NCI-H2081 treated with DMSO at 0.1 percent for 48 hours (cell line): ENCODE data around the gene RRAS2.
"Not testable (repeated sequence)": the region's sequence is repeated elsewhere in the genome, so short reads cannot be mapped to it uniquely, and the experiment has no call there.

Source experiments
- DNase-seq: peaks from one replicate; lab custom pipeline; 2025; lab: John Stamatoyannopoulos, UW

Gene RRAS2

GRCh38 chr11:14358729-14359439 lies at the start of gene RRAS2:
Gene RRAS2 (minus strand): TSS chr11:14359183. CDS start chr11:14358870, 313 bp downstream.
- DNase-seq, result no peak

- DNase-seq, result no peak
These were observed 49.6 kb upstream of the RRAS2 start for GRCh38 chr11:14408612-14409011.

- not testable (repeated sequence) for DNase-seq
These were observed 47.1 kb upstream of the RRAS2 start for GRCh38 chr11:14406116-14406515.

GRCh38 chr11:14403528-14403927 lies 44.5 kb upstream of the RRAS2 start:
- DNase-seq, result not testable (repeated sequence)

GRCh38 chr11:14399087-14399486 lies 40.1 kb upstream of the RRAS2 start:
- DNase-seq, result no peak

- no peak for DNase-seq
These were observed 37.3 kb upstream of the RRAS2 start for GRCh38 chr11:14396273-14396672.

GRCh38 chr11:14393889-14394288 lies 34.9 kb upstream of the RRAS2 start:
- DNase-seq, result no peak

- no peak for DNase-seq
These were observed 34.1 kb upstream of the RRAS2 start for GRCh38 chr11:14393129-14393528.

- no peak for DNase-seq
These were observed 31.7 kb upstream of the RRAS2 start for GRCh38 chr11:14390669-14391068.

GRCh38 chr11:14388352-14388751 lies 29.4 kb upstream of the RRAS2 start:
- no peak for DNase-seq

- no peak for DNase-seq
These were observed 28.0 kb upstream of the RRAS2 start for GRCh38 chr11:14386895-14387480.

- DNase-seq, result no peak
These were observed 27.1 kb upstream of the RRAS2 start for GRCh38 chr11:14386081-14386480.

- DNase-seq, result no peak
These were observed 25.4 kb upstream of the RRAS2 start for GRCh38 chr11:14384338-14384737.

GRCh38 chr11:14381968-14382367 lies 23.0 kb upstream of the RRAS2 start:
- DNase-seq, result no peak

GRCh38 chr11:14380947-14381561 lies 22.1 kb upstream of the RRAS2 start:
- DNase-seq, result no peak

GRCh38 chr11:14380125-14380936 lies 21.3 kb upstream of the RRAS2 start:
- no peak for DNase-seq

GRCh38 chr11:14378171-14378570 lies 19.2 kb upstream of the RRAS2 start:
- no peak for DNase-seq

GRCh38 chr11:14376920-14377319 lies 17.9 kb upstream of the RRAS2 start:
- DNase-seq, result no peak

- DNase-seq, result no peak
These were observed 16.2 kb upstream of the RRAS2 start for GRCh38 chr11:14374922-14375830.

GRCh38 chr11:14373941-14374646 lies 15.1 kb upstream of the RRAS2 start:
- DNase-seq, result no peak

GRCh38 chr11:14372011-14372410 lies 13.0 kb upstream of the RRAS2 start:
- DNase-seq, result no peak
